HL-60/S4 treated with retinoic acid at 250 ng/mL for 4 days and 3 days (cell line): ENCODE results near the gene DNMT3B.
"Not testable (repeated sequence)": the region's sequence is repeated elsewhere in the genome, so short reads cannot be mapped to it uniquely, and the experiment has no call there.

Experiments
- in situ Hi-C: fragments of 300-500 bp; cut with MboI; formaldehyde crosslinking; loops from 2 replicates; pipeline ENCODE4 v1.7.0; 2022; ENCODE audit warnings: low sequenced_read_pairs

Gene DNMT3B

GRCh38 chr20:32789896-32790750, 27.9 kb downstream of the DNMT3B start:
- in situ Hi-C loops, result loop anchor here (10.0 kb wide), 1 partner anchor 105 kb away; no protein-coding TSS in a partner anchor

- in situ Hi-C loops, result no loop called here
Observed at GRCh38 chr20:32790751-32791057, 28.5 kb downstream of the DNMT3B start.

- in situ Hi-C loops, result no loop called here
Observed at GRCh38 chr20:32792316-32792715, 30.1 kb downstream of the DNMT3B start.

GRCh38 chr20:32792731-32793458, 30.7 kb downstream of the DNMT3B start:
- in situ Hi-C loops, result no loop called here

- in situ Hi-C loops, result no loop called here
Observed at GRCh38 chr20:32796383-32796948, 34.3 kb downstream of the DNMT3B start.

- in situ Hi-C loops, result no loop called here
Observed at GRCh38 chr20:32796981-32797451, 34.8 kb downstream of the DNMT3B start.

GRCh38 chr20:32797571-32797970, 35.4 kb downstream of the DNMT3B start:
- in situ Hi-C loops, result not testable (repeated sequence)

- in situ Hi-C loops, result no loop called here
Observed at GRCh38 chr20:32798046-32798981, 36.1 kb downstream of the DNMT3B start.

GRCh38 chr20:32803092-32803491, 40.9 kb downstream of the DNMT3B start:
- in situ Hi-C loops, result no loop called here

- in situ Hi-C loops, result no loop called here
Observed at GRCh38 chr20:32804022-32804715, 42.0 kb downstream of the DNMT3B start.

GRCh38 chr20:32804817-32805216, 42.6 kb downstream of the DNMT3B start:
- in situ Hi-C loops, result no loop called here

- in situ Hi-C loops, result no loop called here
Observed at GRCh38 chr20:32805721-32806120, 43.5 kb downstream of the DNMT3B start.

GRCh38 chr20:32806356-32806755, 44.2 kb downstream of the DNMT3B start:
- in situ Hi-C loops, result no loop called here

GRCh38 chr20:32807706-32808105, 45.5 kb downstream of the DNMT3B start:
- in situ Hi-C loops, result no loop called here

- in situ Hi-C loops, result no loop called here
Observed at GRCh38 chr20:32808438-32808837, 46.3 kb downstream of the DNMT3B start.

- in situ Hi-C loops, result no loop called here
Observed at GRCh38 chr20:32809907-32810306, 47.7 kb downstream of the DNMT3B start.

- in situ Hi-C loops, result no loop called here
Observed at GRCh38 chr20:32810941-32811340, 48.8 kb downstream of the DNMT3B start.

- in situ Hi-C loops, result no loop called here
Observed at GRCh38 chr20:32811886-32812285, 49.7 kb downstream of the DNMT3B start.

- in situ Hi-C loops, result no loop called here
Observed at GRCh38 chr20:32819992-32820697, 58.0 kb downstream of the DNMT3B start.
